GM21526 (cell line): ENCODE measurements around the gene NUDT2.
"Not testable (repeated sequence)": the region's sequence is repeated elsewhere in the genome, so short reads cannot be mapped to it uniquely, and the experiment has no call there.

Experiments
- ATAC-seq: cut with Tn5 transposase; IDR thresholded peaks from one replicate; pipeline ENCODE4 v1.9.1; 2021; ENCODE audit warnings: moderate library complexity; ENCODE audit not compliant: unreplicated experiment, low FRiP score

Gene NUDT2

GRCh38 chr9:34368796-34369195, 39.4 kb downstream of the NUDT2 start:
- not testable (repeated sequence) for ATAC-seq

DNA sequence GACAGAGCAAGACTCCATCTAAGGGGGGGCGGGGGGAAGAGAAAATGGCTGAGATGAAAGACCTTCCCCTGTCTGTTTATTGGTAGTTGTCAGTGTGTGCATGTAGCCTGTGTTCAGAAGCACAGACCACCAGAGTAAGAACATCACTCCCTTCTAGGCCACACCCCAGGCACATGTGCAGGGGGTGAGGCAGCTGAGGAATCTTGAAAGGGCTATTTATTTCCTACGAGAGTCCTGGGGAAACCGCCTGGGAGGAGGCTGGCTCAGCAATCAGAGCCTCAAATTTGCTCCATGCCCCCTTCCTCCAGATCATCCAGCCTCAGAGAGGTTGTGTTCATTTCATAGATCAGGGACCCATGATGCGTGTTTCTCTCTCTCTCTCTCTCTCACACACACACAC, 40.3 kb downstream of the NUDT2 start:
- ATAC-seq = no peak

- no peak for ATAC-seq
Observed at GRCh38 chr9:34370335-34370969, 41.1 kb downstream of the NUDT2 start.

DNA sequence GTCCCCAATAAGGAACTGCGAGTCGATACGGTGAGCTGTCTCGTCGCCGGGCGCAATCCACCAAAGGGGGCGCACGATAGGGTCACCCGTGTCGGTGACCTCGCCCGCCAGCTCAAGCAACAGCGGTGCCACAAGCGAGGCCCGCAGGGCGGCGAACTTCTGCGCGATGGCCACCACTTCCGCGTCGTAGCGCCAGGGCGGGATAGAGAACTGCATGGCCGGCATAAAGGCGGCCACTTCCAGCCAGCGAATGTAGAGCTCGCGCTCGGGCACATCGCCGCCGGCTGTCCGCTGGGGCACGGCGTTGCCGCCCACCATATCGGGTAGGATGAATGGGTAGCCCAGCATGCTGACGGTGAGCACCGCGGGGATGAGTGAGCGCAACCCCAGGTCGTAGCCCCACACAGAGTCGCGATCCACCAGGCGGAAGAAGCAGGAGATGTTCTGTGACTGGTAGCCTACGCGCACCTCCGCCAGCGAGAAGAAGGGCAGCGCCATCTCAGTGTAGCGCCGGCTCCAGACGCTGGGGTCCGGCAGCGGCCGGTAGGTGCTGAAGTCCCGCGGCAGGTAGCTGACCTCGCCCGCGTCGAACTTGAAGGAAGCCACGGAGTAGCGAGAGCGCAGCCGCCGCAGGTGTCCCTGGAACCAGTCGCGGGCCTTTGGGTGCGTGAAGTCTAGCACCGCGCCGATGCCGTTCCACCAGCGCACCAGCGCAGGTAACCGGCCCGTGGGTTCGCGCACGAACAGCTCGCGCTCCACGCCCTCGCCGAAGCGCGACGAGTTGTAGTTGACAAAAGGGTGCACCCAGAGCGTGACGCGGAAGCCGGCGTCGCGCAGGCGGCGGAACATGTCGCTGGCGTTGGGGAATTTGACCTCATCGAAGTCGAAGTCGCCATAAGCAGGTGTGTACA, 41.9 kb downstream of the NUDT2 start:
- ATAC-seq = no peak

DNA sequence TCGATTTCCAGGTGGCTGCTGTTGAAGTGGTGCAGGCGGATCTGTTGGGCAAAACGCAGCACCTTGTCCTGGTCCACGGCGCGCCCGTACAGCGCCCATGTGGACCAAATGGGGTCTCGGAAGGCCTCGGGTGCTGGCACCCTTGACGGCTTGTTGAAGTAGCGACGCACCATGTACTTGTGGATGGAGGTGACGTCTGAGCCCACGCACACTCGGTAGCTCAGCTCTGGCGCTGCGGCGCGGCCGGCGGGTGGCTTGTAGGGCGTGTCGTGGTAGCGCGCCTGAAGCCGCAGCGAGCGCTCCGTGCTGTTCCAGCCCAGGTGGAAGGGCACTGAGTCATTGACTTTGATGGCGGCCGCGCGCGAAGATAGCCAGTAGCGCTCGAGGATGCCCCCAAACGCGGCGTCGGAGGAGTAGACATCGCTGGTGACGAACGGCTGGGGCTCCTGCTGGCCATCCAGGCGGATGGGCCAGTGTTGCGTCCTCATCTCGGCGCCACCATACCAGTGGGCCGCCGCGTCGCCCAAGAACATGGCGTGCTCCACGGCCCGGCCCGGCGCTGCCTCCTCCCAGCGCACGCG, 42.6 kb downstream of the NUDT2 start:
- ATAC-seq = no peak

DNA sequence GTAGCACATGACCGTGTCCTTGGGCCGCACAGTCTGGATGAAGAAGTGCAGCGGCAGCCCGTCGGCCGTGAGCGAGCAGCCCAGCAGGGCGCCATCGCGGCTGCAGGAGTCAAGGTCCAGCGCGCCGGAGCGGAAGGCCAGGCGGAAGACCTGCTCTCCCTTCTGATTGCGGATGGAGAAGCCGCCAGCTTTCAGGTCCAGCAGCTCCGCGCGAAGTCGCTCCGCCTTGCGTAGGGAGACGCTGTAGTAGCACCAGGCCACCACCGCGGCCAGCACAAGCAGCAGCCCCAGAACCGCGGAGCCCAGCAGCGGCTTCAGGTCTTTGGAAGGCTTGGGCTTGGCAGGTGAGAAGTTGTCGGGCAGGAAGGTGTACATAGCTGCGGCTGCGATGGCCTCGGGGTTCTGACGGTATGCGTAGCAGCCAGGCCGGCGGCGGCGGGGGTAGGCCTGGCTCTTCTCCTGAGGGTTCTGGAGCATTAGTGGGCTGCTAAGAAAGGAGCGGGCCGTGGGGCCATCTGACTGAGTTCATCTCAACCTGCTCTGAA, 43.2 kb downstream of the NUDT2 start:
- no peak for ATAC-seq

- ATAC-seq = no peak
Observed at GRCh38 chr9:34373749-34374148, 44.4 kb downstream of the NUDT2 start.

- no peak for ATAC-seq
Observed at GRCh38 chr9:34374339-34374738, 45.0 kb downstream of the NUDT2 start.

GRCh38 chr9:34374905-34375552, 45.7 kb downstream of the NUDT2 start:
- no peak for ATAC-seq

DNA sequence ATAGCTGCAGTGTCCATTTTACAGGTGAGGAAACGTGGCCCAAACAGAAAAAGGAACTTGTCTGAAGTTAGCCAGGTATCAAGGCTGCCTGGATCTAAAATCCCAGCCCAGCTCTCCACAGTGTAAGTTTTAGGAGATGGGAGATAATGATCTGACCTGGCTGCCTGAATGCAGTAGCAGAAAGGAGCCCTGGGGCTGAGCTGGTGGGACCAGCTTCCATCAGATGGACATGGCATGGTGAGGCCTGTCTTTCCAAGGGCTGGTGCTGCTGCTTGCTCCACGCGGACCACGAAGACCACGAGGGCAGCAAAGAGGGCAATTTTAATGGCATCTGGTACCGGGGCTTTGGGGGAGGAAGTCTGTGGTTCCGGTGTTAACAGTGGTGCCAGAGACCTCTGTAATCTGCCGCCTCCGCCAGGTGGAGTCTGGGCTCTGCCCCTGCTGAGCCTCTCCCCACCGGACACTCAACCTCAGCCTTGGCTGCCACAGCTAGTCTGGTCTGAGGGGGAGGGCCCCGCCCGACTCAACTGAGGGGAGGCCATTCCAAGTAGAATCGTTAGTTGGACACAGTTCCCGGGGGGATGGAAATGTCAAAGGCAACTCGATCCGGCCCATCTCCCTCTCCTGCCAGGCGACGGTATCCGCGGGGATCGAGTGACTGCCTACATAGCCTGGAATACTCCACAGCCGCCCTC, 46.7 kb downstream of the NUDT2 start:
- no peak for ATAC-seq

- ATAC-seq = peak; percentile 80
Observed at GRCh38 chr9:34376596-34377403, 47.4 kb downstream of the NUDT2 start, which contains the start of gene MYORG. Gene MYORG (minus strand): TSS chr9:34376898. CDS start chr9:34372943, 3,955 bp downstream.

GRCh38 chr9:34377404-34377746, 48.0 kb downstream of the NUDT2 start:
- ATAC-seq = no peak

- no peak for ATAC-seq
Observed at GRCh38 chr9:34378376-34379060, 49.1 kb downstream of the NUDT2 start.

DNA sequence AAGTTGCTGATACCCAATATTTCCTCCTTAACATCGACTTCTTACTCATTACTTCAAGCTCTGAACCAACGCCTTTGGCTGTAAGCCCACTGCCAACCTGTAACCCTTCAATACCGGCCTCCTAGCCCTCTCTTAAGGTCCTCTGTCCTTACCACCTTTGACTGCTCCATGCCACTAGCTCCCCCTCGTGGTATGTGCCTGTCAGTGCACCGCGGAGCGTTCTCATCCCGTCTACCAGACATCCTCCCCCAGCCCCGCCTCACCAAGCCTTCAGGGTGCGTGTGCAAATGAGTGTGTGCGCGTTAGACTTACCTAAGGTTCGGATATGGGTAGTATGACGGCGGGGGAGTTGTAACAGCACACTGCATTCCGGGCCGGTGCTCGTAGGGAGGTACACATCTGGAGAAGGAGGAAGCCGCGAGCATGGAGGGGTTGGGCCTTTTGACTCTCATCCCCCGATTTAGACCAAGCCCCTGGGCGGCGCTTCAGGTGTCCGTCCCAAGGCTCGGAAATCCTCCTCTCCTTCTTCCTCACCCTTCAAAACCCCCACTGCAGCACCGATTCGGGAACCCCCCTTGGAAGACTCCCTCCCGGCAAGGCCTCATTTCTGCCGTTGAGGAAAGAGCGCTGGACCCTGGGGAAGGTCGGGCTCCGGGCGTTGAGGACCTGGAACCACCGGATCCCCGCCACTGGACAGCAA, 50.1 kb downstream of the NUDT2 start:
- peak; percentile 31 for ATAC-seq

DNA sequence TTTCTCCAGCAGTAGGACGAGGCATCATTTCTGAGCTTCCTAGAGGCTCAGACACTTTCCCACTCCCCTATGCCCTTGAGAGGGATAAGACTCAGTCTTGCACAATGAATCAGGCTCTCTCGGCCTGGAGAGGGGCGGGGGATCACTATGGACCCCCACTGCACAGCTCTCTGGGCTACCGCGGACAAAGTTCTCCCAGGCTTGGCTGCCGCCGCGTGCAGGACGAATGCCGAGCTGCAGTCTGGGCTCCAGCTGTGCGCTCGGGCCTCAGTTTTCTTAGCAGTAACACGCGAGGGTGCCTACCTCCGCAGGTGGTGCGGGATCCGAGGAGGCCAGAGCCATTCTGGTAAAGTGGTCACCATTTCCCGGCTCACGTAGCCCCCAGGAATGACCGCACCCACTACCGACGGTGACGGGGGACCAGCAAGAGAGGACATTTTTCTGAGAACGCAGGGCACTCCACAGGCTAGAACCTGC, 50.7 kb downstream of the NUDT2 start:
- no peak for ATAC-seq

- no peak for ATAC-seq
Observed at GRCh38 chr9:34380511-34381315, 51.3 kb downstream of the NUDT2 start.

GRCh38 chr9:34381323-34381722, 52.0 kb downstream of the NUDT2 start:
- ATAC-seq = no peak
